HG02610 (cell line): ENCODE results near the gene FAM161B.

ENCODE experiments used
- ATAC-seq: cut with Tn5 transposase; IDR thresholded peaks from one replicate; pipeline ENCODE4 v1.9.1; 2021; ENCODE audit warnings: mild to moderate bottlenecking, moderate library complexity; ENCODE audit not compliant: unreplicated experiment

Gene FAM161B

DNA sequence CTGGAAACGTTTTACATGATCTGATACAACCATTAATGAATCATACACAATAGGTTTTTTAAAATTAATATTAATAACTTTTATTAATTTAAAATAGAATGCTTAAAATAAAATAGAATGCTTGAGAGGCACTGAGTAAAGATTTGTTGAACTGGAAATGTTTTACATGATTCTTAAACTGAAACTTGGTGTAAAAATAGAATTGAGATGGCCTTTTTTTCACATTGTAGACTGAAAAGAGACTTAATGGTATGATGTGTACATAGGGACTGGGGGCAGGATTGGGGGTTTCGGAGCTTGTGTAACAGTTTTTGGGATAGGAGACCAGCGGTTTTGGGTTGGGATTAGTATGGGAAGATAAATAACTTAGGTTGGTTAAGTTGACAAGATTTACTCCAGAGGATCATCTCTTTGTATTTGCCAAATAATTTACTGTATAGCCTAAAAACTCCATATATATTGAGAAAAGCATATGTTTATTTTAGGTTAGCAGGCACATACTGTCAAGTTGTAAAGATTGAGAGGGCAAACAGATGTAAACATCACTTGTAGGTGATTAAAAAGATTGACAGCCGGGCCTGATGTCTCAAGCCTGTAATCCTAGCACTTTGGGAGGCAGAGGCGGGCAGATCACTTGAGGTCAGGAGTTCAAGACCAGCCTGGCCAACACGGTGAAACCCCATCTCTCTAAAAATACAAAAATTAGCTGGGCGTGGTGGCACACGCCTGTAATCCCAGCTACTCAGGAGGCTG lies 65.3 kb downstream of the FAM161B start:
- ATAC-seq: no peak
